ENCODE results near the gene DHRS11.

The DHRS11 gene

DNA sequence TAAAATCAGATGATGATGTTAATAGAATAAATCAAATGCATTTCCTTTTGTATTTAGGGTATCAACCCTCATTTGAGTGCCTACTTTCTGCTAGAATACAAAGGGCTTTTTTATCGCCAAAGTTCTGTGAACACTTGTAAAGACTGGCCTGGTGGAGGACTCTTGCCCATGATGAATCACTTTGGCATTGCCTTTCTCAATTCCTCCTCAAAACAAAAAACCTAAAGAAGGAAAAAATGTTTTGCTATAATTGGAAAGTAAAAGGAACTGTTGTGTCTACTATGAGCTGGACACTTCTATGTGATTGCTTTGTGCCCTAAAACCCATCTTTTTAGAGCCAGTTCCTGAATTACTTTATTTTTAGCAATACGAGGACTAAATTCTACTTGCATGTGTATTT, 13.0 kb upstream of the DHRS11 start:
- FAIRE-seq, result no peak
- TF ChIP-seq, protein P1, sequence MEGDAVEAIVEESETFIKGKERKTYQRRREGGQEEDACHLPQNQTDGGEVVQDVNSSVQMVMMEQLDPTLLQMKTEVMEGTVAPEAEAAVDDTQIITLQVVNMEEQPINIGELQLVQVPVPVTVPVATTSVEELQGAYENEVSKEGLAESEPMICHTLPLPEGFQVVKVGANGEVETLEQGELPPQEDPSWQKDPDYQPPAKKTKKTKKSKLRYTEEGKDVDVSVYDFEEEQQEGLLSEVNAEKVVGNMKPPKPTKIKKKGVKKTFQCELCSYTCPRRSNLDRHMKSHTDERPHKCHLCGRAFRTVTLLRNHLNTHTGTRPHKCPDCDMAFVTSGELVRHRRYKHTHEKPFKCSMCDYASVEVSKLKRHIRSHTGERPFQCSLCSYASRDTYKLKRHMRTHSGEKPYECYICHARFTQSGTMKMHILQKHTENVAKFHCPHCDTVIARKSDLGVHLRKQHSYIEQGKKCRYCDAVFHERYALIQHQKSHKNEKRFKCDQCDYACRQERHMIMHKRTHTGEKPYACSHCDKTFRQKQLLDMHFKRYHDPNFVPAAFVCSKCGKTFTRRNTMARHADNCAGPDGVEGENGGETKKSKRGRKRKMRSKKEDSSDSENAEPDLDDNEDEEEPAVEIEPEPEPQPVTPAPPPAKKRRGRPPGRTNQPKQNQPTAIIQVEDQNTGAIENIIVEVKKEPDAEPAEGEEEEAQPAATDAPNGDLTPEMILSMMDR (IDR thresholded peaks at IDR 0.05; ENCODE audit: insufficient read depth, missing control alignments), result no peak
- no peak for DNase-seq (ENCODE audit: insufficient read length, low spot score)

DNA sequence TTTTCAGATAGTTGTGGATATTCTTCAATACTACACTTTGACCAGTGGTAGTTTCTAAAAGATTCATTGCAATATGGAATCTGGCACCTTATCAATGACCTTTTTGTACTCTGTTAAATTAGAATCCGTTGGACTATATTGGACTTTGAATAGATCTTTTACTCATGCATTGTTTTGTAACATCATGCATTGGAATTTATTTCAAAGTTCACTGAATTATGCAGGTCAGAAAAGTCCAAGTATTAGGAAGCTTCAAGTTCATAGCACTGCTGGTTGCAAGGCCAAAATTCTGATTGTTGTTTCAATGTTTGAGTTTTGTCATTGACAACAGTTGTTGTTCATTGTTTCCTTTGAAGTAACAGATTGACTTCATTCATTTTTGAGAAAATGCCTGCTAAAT, 7.9 kb upstream of the DHRS11 start:
- no peak for DNase-seq (ENCODE audit: insufficient read length, low spot score)
- no peak for FAIRE-seq
- TF ChIP-seq, protein P1 (IDR thresholded peaks at IDR 0.05; ENCODE audit: insufficient read depth, missing control alignments), result no peak

DNA sequence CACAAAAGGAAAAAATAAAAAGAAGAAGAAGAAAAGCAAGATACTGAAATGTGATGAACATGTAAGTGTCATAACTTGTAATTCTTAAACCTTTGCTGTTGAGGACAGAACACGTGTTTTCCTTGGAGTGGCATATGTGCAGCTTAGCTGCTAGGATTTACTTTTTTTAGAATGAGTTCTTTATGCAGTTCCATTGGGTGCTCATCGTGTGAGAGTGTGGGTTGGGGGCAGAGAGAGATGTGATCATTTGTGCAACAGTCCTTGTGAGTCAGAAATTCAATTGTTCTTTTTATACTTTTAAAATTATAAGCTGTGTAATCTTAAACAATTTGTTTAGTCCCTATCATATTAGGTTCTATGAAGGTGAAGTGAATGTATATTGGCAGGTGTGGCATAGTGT, 5.5 kb upstream of the DHRS11 start:
- TF ChIP-seq, protein P1 (IDR thresholded peaks at IDR 0.05; ENCODE audit: insufficient read depth, missing control alignments), result no peak
- FAIRE-seq (no peak), DNase-seq (ENCODE audit: insufficient read length, low spot score) (no peak)

DNA sequence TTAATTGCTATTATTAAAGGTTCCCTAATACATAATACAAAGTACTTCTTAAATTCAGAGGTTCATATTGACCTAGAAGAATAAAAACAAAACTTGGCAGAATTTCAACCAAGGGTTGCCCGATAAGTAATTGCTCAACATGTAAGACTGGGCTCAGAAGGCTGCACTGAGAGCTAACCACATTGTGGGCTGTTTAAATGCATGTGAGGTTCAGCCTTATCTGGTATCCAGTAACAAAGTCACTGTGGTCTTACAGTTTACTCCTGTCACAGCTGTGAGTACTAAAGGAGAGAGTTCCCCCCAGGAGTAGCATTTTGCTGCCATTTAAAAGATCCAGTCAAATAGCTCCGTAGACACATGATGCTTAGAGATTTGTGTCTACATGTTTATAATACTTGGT, 1.6 kb upstream of the DHRS11 start:
- DNase-seq (ENCODE audit: insufficient read length, low spot score) (no peak), FAIRE-seq (no peak)
- TF ChIP-seq, protein P1 (IDR thresholded peaks at IDR 0.05; ENCODE audit: insufficient read depth, missing control alignments), result no peak

DNA sequence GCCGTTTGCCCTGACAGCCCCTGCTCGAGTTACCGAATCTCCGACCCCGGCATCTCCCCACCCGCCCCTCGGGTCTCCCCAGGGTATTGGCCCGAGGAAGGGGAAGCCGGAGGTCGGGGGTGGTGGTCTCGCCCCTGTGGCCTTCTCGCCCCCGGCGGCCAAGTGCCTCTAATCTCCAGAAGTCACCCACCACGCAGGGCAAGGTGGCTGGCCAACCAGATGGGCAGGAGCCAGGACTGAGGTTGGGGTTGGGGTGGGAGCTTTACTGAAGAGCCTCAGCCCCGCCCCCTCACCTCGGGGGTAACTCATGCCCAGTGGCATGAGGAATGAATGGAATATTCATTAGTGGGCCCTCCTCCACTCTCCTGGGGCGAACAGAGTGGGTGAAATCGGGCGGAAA, 637 bp downstream of the DHRS11 start:
- no peak for DNase-seq (ENCODE audit: insufficient read length, low spot score)
- TF ChIP-seq, protein P1 (IDR thresholded peaks at IDR 0.05; ENCODE audit: insufficient read depth, missing control alignments), result no peak
- no peak for FAIRE-seq

DNA sequence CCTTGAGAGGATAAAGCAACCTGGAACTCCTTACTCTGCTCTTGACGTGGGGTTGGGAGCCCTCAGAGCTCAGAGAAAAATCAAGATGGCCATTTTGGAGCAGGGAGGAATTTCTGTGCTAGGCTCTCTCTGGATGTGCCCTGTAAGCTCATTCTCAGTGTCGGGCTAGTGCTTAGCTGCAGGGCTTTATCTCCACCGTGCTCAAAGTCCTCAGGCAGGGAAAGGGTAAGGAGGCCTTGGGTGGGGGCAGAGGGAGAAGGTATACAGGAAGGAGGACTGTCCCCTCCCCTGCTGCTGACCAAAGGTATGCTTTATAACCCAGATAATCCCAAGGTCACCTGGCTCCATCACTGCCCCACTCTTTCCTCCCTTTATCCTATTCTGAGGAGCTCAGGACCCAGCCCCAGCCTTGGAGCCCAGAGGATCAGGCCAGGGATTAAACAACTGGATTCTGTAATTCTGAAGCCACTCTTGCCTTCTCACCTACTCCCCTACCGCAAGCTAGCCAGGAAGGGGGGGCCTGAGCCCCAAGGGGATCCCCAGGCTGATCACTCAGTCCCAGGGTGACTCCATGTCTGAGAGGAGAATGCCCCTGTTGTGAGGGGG, 1.1 kb downstream of the DHRS11 start:
- TF ChIP-seq, protein P1 (IDR thresholded peaks at IDR 0.05; ENCODE audit: insufficient read depth, missing control alignments), result no peak
- no peak for FAIRE-seq

DNA sequence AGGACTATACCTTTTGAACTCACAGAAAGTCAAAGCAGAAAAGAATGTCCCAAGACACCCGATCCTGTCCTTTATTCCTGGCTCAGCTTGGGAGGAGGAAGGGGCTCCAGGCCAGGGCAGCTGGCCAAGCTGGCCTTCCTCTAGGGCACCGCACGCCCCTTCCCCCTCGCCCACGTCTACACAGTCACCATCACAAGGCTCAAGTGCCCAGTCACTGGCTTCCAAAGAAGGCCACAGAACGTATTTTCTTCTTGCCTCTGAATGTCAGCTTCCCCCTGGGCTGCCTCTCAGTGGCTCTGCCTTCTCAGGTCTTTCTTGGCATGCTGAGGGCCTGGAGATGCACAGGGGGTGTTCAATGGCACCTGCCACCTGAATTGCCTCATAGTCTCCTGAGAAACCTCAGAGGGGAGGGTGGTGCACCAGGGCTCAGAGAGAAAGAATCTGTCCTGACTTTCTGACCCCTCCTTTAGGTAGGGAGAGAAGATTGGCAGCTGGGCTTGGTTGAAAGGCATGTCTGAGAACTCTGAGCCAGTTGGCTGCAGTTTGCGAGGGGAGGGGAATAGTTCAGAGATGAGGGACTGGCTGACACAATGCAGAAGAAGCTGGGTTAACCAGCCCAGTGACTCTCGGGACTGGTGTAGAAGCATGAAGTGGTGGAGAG, 2.1 kb downstream of the DHRS11 start:
- FAIRE-seq (no peak), DNase-seq (ENCODE audit: insufficient read length, low spot score) (no peak)
- TF ChIP-seq, protein P1 (IDR thresholded peaks at IDR 0.05; ENCODE audit: insufficient read depth, missing control alignments), result no peak

More for the DNA sequence above, 1.1 kb downstream of the DHRS11 start:
- no peak for DNase-seq (ENCODE audit: insufficient read length, low spot score)
